H9 (cell line): ENCODE data around the gene PDHB. TPM values are rescaled to one million over a fixed set of nuclear protein-coding genes. Genes with fewer than 3 reads are reported as not detected.
A peak's percentile ranks its signal among the peaks of the same experiment; 100 is the strongest.

ENCODE experiments used
- DNase-seq: peaks from one replicate; pipeline ENCODE4 v3.0.0-alpha.2; 2017
- H2AFZ ChIP-seq: one replicate; pipeline ENCODE4 v1.6.1; 2013; ENCODE audit warnings: mild to moderate bottlenecking, low read length, control low read depth, moderate library complexity
- H2AK5ac ChIP-seq: 2 replicates; pipeline ENCODE4 v1.6.1; 2013; ENCODE audit warnings: low read length, control low read depth, mixed read lengths; ENCODE audit not compliant: insufficient read length
- H2BK120ac ChIP-seq: one replicate; pipeline ENCODE4 v1.6.1; 2013; ENCODE audit warnings: low read depth, mild to moderate bottlenecking, low read length, control low read depth, inconsistent platforms; ENCODE audit not compliant: poor library complexity, severe bottlenecking
- H2BK12ac ChIP-seq: 2 replicates; pipeline ENCODE4 v1.6.1; 2013; ENCODE audit warnings: low read length, control low read depth, mixed read lengths, low read depth; ENCODE audit not compliant: insufficient read length
- H2BK15ac ChIP-seq: 2 replicates; pipeline ENCODE4 v1.6.1; 2013; ENCODE audit warnings: low read depth, low read length, control low read depth
- H2BK20ac ChIP-seq: one replicate; pipeline ENCODE4 v1.6.1; 2013; ENCODE audit warnings: low read depth, mild to moderate bottlenecking, low read length, control low read depth, inconsistent platforms; ENCODE audit not compliant: poor library complexity, severe bottlenecking
- H2BK5ac ChIP-seq: 2 replicates; pipeline ENCODE4 v1.6.1; 2013; ENCODE audit warnings: low read length, control low read depth, mixed read lengths; ENCODE audit not compliant: insufficient read length
- H3K14ac ChIP-seq: 2 replicates; pipeline ENCODE4 v1.6.1; 2013; ENCODE audit warnings: low read length, control low read depth; ENCODE audit not compliant: insufficient read depth
- H3K18ac ChIP-seq: 2 replicates; pipeline ENCODE4 v1.6.1; 2013; ENCODE audit warnings: low read depth, mild to moderate bottlenecking, mixed read lengths, low read length, control low read depth; ENCODE audit not compliant: insufficient read length
- H3K23ac ChIP-seq: 2 replicates; pipeline ENCODE4 v1.6.1; 2013; ENCODE audit warnings: low read length, control low read depth, mixed read lengths, low read depth; ENCODE audit not compliant: insufficient read length
- H3K23me2 ChIP-seq: 2 replicates; pipeline ENCODE4 v1.6.1; 2013; ENCODE audit warnings: low read depth, mild to moderate bottlenecking, mixed read lengths, low read length, control low read depth; ENCODE audit not compliant: insufficient read length, poor library complexity, severe bottlenecking
- H3K27ac ChIP-seq: 2 replicates; pipeline ENCODE4 v1.5.1; 2013; ENCODE audit warnings: low read length, control low read depth, mixed read lengths, low read depth; ENCODE audit not compliant: insufficient read length
- H3K27me3 ChIP-seq: 2 replicates; pipeline ENCODE4 v1.6.1; 2013; ENCODE audit warnings: low read length, control low read depth, inconsistent platforms; ENCODE audit not compliant: insufficient read depth
- H3K4ac ChIP-seq: 2 replicates; pipeline ENCODE4 v1.6.1; 2013; ENCODE audit warnings: low read depth, mild to moderate bottlenecking, control low read depth, inconsistent platforms, low read length, moderate library complexity
- H3K4me1 ChIP-seq: 2 replicates; pipeline ENCODE4 v1.6.1; 2013; ENCODE audit warnings: low read length, control low read depth, inconsistent platforms; ENCODE audit not compliant: insufficient read depth
- H3K4me2 ChIP-seq: 2 replicates; pipeline ENCODE4 v1.6.1; 2013; ENCODE audit warnings: low read length, control low read depth, mixed read lengths; ENCODE audit not compliant: insufficient read length, insufficient read depth
- H3K56ac ChIP-seq: 2 replicates; pipeline ENCODE4 v1.6.1; 2013; ENCODE audit warnings: low read depth, mild to moderate bottlenecking, mixed read lengths, low read length, control low read depth; ENCODE audit not compliant: insufficient read length
- H3K79me1 ChIP-seq: 2 replicates; pipeline ENCODE4 v1.6.1; 2013; ENCODE audit warnings: low read depth, mild to moderate bottlenecking, moderate library complexity, low read length, control low read depth, inconsistent platforms; ENCODE audit not compliant: insufficient read depth, poor library complexity, severe bottlenecking
- H3K79me2 ChIP-seq: 2 replicates; pipeline ENCODE4 v1.6.1; 2013; ENCODE audit warnings: low read length, control low read depth, inconsistent platforms; ENCODE audit not compliant: insufficient read depth
- H3K9ac ChIP-seq: 2 replicates; pipeline ENCODE4 v1.6.1; 2013; ENCODE audit warnings: low read length, control low read depth, mixed read lengths; ENCODE audit not compliant: insufficient read length; ENCODE audit errors: extremely low read depth
- H3K9me3 ChIP-seq: one replicate; pipeline ENCODE4 v1.6.1; 2013; ENCODE audit warnings: low read depth, low read length, inconsistent platforms; ENCODE audit not compliant: control insufficient read depth
- H3T11ph ChIP-seq: one replicate; pipeline ENCODE4 v1.6.1; 2013; ENCODE audit warnings: mild to moderate bottlenecking, low read length, control low read depth, inconsistent platforms
- H4K20me1 ChIP-seq: one replicate; pipeline ENCODE4 v1.6.1; 2013; ENCODE audit not compliant: control insufficient read depth, insufficient read length, insufficient read depth
- H4K5ac ChIP-seq: 2 replicates; pipeline ENCODE4 v1.6.1; 2013; ENCODE audit warnings: low read depth, mild to moderate bottlenecking, mixed read lengths, low read length, control low read depth; ENCODE audit not compliant: insufficient read length
- H4K8ac ChIP-seq: replicated peaks from 2 replicates; pipeline ENCODE4 v1.6.1; 2013; ENCODE audit warnings: low read length, control low read depth, mixed read lengths, low read depth; ENCODE audit not compliant: insufficient read length
- H4K91ac ChIP-seq: 2 replicates; pipeline ENCODE4 v1.6.1; 2013; ENCODE audit warnings: low read depth, mild to moderate bottlenecking, moderate library complexity, mixed read lengths, low read length, control low read depth; ENCODE audit not compliant: insufficient read length
- H3K27ac Mint-ChIP-seq, 3 experiments: 2 replicates in 2 of 3; 3 replicates in 1 of 3; pipeline ENCODE4 v1.8.0; 2020 to 2021; ENCODE audit warnings: mixed read lengths in 3 of 3, mild to moderate bottlenecking in 1 of 3, moderate library complexity in 1 of 3
- H3K27me3 Mint-ChIP-seq: 2 replicates; pipeline ENCODE4 v1.8.0; 2021; ENCODE audit warnings: low read depth, mild to moderate bottlenecking, moderate library complexity, mixed read lengths
- H3K36me3 Mint-ChIP-seq, 3 experiments: 2 replicates in 2 of 3; 3 replicates in 1 of 3; pipeline ENCODE4 v1.8.0; 2020 to 2021; ENCODE audit warnings: low read depth in 3 of 3, mixed read lengths in 3 of 3; ENCODE audit not compliant: insufficient read depth in 1 of 3
- H3K4me1 Mint-ChIP-seq, 2 experiments: 2 replicates each; pipeline ENCODE4 v1.8.0; 2020; ENCODE audit warnings: mixed read lengths in 2 of 2
- H3K4me3 Mint-ChIP-seq, 2 experiments: 2 replicates in 1 of 2; 3 replicates in 1 of 2; pipeline ENCODE4 v1.8.0; 2020 to 2021; ENCODE audit warnings: mild to moderate bottlenecking in 2 of 2, mixed read lengths in 2 of 2, moderate library complexity in 1 of 2
- H3K9me3 Mint-ChIP-seq, 2 experiments: 2 replicates in 1 of 2; 3 replicates in 1 of 2; pipeline ENCODE4 v1.8.0; 2020; ENCODE audit warnings: mild to moderate bottlenecking in 2 of 2, mixed read lengths in 2 of 2, moderate library complexity in 1 of 2
- WGBS: extraction: QIAGEN DNeasy Blood & Tissue Kit; methylation state at CpG from one replicate; pipeline ENCODE4 v1.1.7; 2013; ENCODE audit warnings: missing lambda C conversion rate, low lambda C conversion rate, mixed read lengths; ENCODE audit not compliant: insufficient read length; ENCODE audit errors: extremely low coverage; 5-methylcytosine and 5-hydroxymethylcytosine counted together
- total RNA-seq: library from RNA; stranded (reverse); gene quantifications from 2 replicates; pipeline ENCODE4 v1.2.1, GENCODE V29; 2021
- TF ChIP-seq, protein P1 (sequence below): fragments of 200-600 bp; sonication (generic); conservative IDR thresholded peaks from 3 replicates; pipeline ENCODE4 v1.8.0; 2021; ENCODE audit warnings: antibody characterized with exemption, mild to moderate bottlenecking

Gene PDHB
- total RNA-seq, 1 experiment from 2014 or later, result 132 TPM

- no peaks in the 10 kb centered on the region for H3K27me3 ChIP-seq
- no peaks in the 10 kb centered on the region for H3K36me3 Mint-ChIP-seq
- no peak overlapping the region for H2AK5ac ChIP-seq
- no peak overlapping the region for H2BK15ac ChIP-seq
- H2AFZ ChIP-seq, result no peak overlapping the region
- DNase-seq, result no peak
- H3K23ac ChIP-seq, result no peak overlapping the region
- no peak overlapping the region for H3K4me3 Mint-ChIP-seq
- peak overlapping the region in 1 of 3 experiments; percentile 63; a peak in 1 of 7 replicates for H3K27ac Mint-ChIP-seq
- no peak overlapping the region for H4K91ac ChIP-seq
- H4K20me1 ChIP-seq, result no peaks in the 10 kb centered on the region
- H3K4me2 ChIP-seq, result no peak overlapping the region
- H3K56ac ChIP-seq, result no peak overlapping the region
- no peak overlapping the region for H2BK120ac ChIP-seq
- no peak overlapping the region for H4K8ac ChIP-seq
- H3T11ph ChIP-seq, result no peak overlapping the region
- H3K4ac ChIP-seq, result no peak overlapping the region
- no peak overlapping the region for H4K5ac ChIP-seq
- no peaks in the 10 kb centered on the region for H3K9me3 ChIP-seq
- no peaks in the 10 kb centered on the region for H3K9me3 Mint-ChIP-seq
- no peaks in the 10 kb centered on the region for H3K23me2 ChIP-seq
- H3K79me1 ChIP-seq, result no peaks in the 10 kb centered on the region
- H3K14ac ChIP-seq, result no peak overlapping the region
- no peak overlapping the region for H2BK5ac ChIP-seq
- no peaks in the 10 kb centered on the region for H3K79me2 ChIP-seq
- no peak overlapping the region for H3K18ac ChIP-seq
- peaks cover 2% of the 10 kb centered on the region; the same call in 1 of the 2 replicates for H3K27me3 Mint-ChIP-seq
- H3K27ac ChIP-seq, result no peak overlapping the region
- no CpG with 5 or more reads among the region's 4 CpGs for WGBS
- H3K9ac ChIP-seq, result no peak overlapping the region
- TF ChIP-seq, protein P1, sequence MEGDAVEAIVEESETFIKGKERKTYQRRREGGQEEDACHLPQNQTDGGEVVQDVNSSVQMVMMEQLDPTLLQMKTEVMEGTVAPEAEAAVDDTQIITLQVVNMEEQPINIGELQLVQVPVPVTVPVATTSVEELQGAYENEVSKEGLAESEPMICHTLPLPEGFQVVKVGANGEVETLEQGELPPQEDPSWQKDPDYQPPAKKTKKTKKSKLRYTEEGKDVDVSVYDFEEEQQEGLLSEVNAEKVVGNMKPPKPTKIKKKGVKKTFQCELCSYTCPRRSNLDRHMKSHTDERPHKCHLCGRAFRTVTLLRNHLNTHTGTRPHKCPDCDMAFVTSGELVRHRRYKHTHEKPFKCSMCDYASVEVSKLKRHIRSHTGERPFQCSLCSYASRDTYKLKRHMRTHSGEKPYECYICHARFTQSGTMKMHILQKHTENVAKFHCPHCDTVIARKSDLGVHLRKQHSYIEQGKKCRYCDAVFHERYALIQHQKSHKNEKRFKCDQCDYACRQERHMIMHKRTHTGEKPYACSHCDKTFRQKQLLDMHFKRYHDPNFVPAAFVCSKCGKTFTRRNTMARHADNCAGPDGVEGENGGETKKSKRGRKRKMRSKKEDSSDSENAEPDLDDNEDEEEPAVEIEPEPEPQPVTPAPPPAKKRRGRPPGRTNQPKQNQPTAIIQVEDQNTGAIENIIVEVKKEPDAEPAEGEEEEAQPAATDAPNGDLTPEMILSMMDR, result no peak
- H3K4me1 ChIP-seq, result peaks cover 12% of the 10 kb centered on the region
- H3K4me1 Mint-ChIP-seq, result peaks cover 28% of the 10 kb centered on the region in 2 experiments
- H2BK20ac ChIP-seq, result no peak overlapping the region
- no peak overlapping the region for H2BK12ac ChIP-seq
These were observed 33.4 kb upstream of the PDHB start for GRCh38 chr3:58466899-58467563.
